ENCODE data around the gene PUS10.
"Not testable (repeated sequence)": the region's sequence is repeated elsewhere in the genome, so short reads cannot be mapped to it uniquely, and the experiment has no call there.

GRCh38 chr2:61034592-61034991 lies 16.5 kb upstream of the PUS10 start:
- TF ChIP-seq EZH2 (IDR thresholded peaks at IDR 0.05); POLR2AphosphoS5 (IDR thresholded peaks at IDR 0.05; ENCODE audit: borderline replicate concordance, low read depth, low read length): not testable (repeated sequence)

All from SK-N-MC (cell line).